DOHH2 (cell line): ENCODE measurements around the gene HINT3.

Source experiments
- CTCF ChIP-seq: fragments of 200-600 bp; sonication (generic); IDR thresholded peaks from one replicate; pipeline ENCODE4 v1.5.1; 2014; ENCODE audit warnings: antibody characterized with exemption, mild to moderate bottlenecking, low read depth, low read length; ENCODE audit not compliant: poor library complexity, severe bottlenecking
- EZH2phosphoT487 ChIP-seq: fragments of 200-600 bp; sonication (generic); IDR thresholded peaks from 2 replicates; pipeline ENCODE4 v1.6.1; 2017; ENCODE audit warnings: borderline replicate concordance, mild to moderate bottlenecking, antibody characterized with exemption, low read length, moderate library complexity, mixed read lengths

GRCh38 chr6:125974214-125974866 lies 17.8 kb downstream of the HINT3 start:
- TF ChIP-seq CTCF = peak; percentile 69
- no peak for TF ChIP-seq EZH2phosphoT487
